ENCODE results near the gene MAP1LC3C.
"Not testable (repeated sequence)": the region's sequence is repeated elsewhere in the genome, so short reads cannot be mapped to it uniquely, and the experiment has no call there.

Gene MAP1LC3C

DNA sequence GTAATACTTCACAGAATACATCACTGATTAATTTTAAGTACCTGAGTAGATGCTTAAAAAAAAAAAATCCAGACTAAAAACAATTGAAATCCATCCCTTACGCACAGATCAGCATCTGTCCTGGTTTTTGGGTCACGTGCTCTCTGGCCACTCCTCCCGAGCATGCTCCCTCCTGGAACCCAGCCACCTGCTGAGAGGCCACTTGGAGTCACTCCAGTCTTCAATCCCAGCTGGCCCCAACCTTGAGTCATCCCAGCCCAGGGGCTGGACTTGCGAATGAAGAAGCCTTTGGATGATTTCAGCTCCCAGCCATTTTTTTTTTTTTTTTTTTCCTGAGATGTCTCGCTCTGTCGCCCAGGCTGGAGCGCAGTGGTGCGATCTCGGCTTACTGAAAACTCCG, 8.9 kb downstream of the MAP1LC3C start:
- peak; percentile 88 for DNase-seq

DNA sequence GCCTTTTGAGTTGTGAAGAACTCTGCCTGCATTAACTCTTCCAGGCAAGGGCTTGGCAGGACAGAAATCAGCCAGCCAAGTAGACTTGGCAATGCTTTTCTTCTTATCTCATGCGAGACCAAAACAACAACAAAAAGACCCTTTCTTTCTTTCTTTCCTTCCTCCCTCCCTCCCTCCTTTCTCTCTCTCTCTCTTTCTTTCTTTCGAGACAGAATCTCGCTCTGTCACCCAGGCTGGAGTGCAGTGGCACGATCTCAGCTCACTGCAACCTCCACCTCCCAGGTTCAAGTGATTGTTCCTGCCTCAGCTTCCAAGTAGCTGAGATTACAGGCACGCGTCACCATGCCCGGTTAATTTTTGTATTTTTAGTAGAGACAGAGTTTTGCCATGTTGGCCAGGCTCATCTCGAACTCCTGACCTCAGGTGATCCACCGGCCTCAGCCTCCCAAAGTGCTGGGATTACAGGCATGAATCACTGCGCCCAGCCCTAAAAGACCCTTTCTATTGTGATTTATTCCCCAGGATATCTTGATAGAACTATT, 10.4 kb downstream of the MAP1LC3C start:
- DNase-seq, result not testable (repeated sequence)

DNA sequence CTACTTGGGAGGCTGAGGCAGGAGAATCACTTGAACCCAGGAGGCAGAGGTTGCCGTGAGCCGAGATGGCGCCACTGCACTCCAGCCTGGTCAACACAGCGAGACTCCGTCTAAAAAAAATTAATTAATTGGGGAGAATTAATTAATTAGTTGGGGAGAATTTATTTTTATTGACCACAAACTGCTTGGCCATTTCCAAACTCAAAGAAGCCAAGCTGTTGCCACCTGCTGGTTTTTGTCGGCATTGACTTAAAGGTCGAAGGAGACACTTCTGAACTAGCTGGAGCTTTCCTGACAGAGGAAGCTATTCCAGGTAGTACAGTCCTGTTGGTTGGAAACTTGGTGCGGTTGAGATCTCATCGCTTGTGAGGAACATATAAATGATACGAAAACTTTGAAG, 13.1 kb downstream of the MAP1LC3C start:
- peak; percentile 74 for DNase-seq

DNA sequence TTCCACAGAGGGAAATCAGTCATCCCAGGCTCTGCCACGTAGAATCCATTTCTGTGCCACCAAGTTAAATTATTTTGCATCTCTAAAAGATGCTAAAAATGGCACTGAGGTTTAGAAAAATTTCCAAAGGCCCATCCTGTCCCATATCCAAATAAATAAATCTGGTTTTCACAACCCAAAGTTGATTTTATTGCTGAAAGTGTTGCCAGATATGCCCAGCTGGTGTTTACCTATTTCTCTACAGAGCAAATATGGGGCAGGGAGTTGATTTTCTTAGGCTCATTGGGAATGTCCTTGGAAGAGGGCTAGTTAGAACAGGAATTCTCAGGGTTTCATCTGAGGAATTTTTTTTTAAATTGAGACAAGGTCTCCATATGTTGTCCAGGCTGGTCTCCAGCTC, 19.0 kb downstream of the MAP1LC3C start:
- DNase-seq, result no peak

DNA sequence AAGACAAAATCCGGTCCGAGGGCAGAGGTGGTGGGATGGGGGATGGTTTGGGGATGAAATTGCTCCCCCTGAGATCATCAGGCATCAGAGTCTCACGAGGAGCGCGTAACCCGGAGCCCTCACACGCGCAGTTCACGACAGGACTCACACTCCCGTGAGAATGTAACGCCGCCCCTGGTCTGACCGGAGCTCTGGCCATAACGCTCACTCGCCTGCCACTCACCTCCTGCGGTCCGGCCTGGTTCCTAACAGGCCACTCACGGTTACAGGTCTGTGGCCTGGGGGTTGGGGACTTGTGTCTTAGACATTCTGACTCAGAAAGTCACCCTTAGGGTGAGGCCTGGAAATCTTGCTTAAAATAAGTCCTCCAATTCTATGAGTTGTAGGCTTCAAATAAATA, 19.8 kb downstream of the MAP1LC3C start:
- DNase-seq, result no peak

DNA sequence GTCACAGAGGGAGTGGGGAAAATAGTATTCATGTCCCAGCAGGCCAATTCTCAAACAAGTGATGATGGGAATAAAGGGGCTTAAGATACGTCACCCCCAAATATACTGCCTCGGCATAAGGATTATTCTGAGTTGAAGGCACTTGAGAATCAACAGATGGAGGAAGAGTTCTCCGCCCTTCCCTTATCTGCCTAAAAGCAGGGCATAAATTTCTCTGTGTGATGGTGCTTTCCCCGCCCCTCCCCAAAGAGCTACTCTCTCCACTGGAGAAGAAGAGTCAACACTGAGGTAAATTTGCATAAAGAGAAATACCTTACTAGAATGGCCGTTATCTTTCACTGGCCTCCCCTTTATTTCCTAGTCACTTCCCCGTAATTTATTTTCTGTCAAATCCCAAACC, 22.7 kb downstream of the MAP1LC3C start:
- DNase-seq, result no peak

DNA sequence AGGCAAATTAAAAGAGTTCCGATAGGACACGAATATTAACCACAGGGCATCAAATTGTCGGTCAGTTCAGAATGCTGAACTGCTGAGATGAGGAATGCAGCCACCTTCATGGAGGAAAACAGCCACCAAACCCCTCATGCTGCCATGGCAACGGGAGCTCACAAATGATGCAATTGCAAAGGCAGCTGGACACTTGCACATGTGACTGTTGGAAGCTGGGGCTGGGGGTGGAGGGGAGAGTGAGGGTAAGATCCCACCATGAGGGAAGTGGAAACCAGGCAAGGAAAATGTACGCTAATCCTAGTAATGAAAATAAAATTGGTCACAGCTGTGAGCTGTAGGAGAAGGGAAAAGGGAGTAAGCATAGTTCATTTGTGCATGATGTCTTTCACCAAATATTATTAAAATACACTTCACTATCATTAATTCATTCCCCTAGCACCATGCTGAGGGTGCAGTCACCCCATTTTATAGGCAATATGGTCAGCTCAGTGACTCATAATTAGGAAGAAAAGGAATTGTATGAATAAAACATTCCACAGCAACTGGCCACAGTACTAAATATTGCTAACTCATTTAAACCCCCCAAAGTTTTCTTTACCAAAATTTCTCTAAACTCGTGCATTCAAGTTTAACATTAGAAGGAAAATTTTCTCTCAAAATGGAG, 26.1 kb downstream of the MAP1LC3C start:
- DNase-seq, result peak; percentile 95

DNA sequence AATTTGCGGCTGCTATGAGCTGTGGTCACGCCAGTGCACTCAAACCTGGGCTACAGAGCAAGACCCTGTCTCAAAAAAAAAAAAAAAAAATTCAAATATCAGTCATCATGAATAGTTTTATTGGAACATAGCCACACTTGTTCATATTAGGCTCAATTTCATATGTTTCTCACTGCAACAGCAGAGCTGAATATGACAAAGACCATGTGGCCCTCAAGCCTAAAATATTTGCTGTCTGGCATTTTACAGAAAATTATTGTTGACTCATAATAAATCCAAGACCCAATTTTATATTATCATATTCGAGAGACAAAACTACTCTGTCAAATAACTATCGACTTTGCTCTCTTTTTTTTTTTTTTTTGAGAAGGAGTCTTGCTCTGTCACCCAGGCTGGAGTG, 30.3 kb downstream of the MAP1LC3C start:
- DNase-seq, result no peak

DNA sequence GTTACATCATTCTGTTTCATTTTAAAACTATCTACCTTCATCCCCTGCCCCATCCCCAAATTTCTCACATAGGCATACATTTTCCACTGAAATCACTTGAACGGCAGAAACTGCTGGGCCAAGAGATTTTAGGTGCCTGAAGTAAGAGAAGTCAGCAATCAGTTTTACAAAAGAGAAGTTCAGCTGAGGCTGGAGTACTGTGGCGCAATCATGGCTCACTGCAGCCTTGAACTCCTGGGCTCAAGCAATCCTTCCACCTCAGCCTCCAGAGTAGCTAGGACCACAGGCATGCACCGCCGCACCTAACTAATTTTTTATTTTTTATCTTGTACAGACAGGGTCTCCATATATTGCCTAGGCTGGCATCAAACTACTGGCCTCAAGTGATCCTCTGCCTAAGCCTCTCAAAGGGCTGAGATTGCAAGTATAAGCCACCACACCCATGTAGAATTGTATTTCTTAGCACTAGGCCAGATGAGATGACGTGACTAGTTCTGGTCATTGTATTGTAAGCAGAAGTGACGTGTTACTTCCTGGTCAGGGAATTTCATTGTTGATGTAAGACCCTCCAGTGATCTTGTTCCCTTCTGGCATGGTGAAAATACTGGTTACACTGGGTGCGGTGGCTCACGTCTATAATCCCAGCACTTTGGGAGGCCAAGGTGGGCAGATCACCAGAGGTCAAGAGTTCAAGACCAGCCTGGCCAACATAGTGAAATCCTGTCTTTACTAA, 34.2 kb downstream of the MAP1LC3C start:
- DNase-seq, result no peak

DNA sequence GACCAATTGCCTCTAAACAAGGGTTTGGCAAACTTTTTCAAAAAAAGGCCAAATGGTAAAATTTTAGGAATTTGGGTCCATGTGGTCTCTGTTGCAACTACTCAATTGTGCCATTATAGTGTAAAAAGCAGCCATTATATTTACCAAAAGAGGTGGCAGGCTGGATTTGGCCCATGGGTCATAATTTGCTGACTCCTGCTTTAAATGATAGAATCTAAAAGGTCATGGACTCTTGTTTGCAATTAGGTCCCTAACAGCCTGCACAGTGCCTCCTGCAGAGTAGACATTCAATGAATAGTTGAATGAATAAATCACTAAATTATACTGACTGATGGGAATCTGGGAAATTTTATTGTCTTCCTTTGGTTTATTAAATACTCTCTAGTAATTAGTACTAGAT, 35.2 kb downstream of the MAP1LC3C start:
- no peak for DNase-seq

DNA sequence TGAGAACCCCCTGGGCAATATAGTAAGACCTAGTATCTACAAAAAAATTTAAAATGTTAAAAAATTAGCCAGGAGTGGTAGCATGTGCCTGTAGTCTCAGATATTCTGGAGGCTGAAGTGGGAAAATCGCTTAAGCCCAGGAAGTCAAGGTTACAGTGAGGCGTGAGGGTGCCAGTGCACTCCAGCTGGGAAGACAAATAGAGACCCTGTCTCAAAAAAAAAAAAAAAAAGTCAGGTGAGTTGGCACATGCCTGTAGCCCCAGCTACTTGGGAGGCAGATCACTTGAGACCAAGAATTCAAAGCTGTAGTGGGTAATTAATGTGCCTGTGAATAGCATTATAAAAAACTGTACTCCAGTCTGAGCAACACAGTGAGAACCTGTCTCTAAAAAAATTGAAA, 36.7 kb downstream of the MAP1LC3C start:
- DNase-seq, result no peak

DNA sequence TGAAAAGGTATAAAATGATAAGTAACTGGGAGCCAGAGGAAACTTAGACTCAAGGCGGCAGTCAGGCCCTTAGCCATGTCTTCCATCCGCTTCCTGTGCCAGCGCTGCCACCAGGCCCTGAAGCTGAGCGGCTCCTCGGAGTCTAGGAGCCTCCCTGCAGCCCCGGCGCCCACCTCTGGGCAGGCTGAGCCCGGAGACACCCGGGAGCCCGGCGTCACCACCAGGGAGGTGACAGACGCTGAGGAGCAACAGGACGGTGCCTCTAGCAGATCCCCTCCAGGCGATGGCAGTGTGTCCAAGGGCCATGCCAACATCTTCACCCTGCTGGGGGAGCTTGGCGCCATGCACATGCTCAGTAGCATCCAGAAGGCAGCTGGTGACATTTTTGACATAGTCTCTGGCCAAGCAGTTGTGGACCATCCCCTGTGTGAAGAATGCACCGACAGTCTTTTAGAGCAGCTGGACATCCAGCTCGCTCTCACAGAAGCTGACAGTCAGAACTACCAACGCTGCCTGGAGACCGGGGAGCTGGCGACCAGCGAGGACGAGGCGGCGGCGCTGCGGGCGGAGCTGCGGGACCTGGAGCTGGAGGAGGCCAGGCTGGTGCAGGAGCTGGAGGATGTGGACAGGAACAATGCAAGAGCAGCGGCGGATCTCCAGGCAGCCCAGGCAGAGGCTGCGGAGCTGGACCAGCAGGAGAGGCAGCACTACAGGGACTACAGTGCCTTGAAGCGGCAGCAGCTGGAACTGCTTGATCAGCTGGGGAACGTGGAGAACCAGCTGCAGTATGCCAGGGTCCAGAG, 41.0 kb downstream of the MAP1LC3C start, which contains the start of gene BECN2:
TSS of gene BECN2 (plus strand) at position 76 of the 803 bp plus-strand sequence. CDS start at position 76, 0 bp downstream.
- no peak for DNase-seq

DNA sequence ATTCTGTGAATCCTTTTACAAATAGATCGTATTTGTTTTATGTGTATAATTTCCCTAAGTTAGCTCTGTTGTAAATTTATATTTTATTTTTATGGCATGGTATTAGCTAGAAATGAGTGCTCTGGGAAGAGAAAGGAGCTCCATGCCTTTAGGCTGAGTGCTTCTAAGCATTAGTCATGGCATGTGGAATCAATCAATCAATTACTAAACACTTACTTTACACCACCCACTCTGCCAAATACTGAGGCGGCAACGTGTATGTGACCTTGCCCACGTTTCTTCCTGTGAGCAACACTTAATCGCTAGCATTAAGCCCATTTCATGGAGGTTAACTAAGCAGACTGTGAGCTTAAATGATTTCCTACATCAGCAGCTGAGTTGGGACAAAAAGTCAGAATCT, 48.5 kb downstream of the MAP1LC3C start:
- DNase-seq, result no peak

DNA sequence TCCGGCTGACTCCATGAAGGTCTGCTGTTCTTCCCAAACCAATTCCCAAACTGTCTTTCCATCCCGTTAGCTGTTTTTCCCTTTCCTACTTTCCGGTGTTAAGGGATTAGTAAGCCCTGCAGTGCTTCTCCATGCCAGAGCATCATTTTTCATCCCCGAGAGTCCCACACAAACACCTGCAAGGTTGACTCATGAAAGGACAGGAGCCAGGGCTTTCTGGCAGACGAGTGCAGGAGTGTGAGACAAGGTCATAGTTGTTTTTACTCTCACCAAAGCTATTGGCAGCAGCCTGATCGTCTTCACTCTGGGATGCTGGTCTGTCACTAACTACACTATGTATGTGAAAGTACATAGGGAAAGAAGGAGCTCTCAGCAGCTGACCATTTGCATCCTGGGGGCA, 51.5 kb downstream of the MAP1LC3C start:
- DNase-seq, result no peak

Measured in islet precursor cell (in vitro differentiated cells).